ENCODE measurements around the gene HGD. TPM values are rescaled to one million over a fixed set of nuclear protein-coding genes. Genes with fewer than 3 reads are reported as not detected.
A peak's percentile ranks its signal among the peaks of the same experiment; 100 is the strongest.

The HGD gene
- total RNA-seq, 1 donor, result under 0.01 TPM

GRCh38 chr3:120659834-120660233 is 22.2 kb downstream of the HGD start:
- DNase-seq (ENCODE audit: insufficient read length, low spot score, missing footprints), result no peak
- Histone ChIP-seq H3K27ac (ENCODE audit: low read depth, low read length) (no peak overlapping the region), H3K79me2 (ENCODE audit: insufficient read depth, low read length) (no peaks in the 10 kb centered on the region), H3K36me3 (ENCODE audit: insufficient read depth, low read length) (no peaks in the 10 kb centered on the region), H3K4me1 (ENCODE audit: insufficient read depth, low read length) (no peaks in the 10 kb centered on the region), H3K9me3 (ENCODE audit: low read depth, low read length) (no peaks in the 10 kb centered on the region), H3K27me3 (ENCODE audit: insufficient read depth, low read length) (no peaks in the 10 kb centered on the region), H3K4me3 (ENCODE audit: insufficient read depth, low read length) (no peak overlapping the region), H3K4me2 (ENCODE audit: insufficient read depth, low read length) (no peak overlapping the region), H4K20me1 (ENCODE audit: insufficient read depth, low read length) (no peaks in the 10 kb centered on the region), H2AFZ (ENCODE audit: low read length) (no peak overlapping the region)
- no peak for TF ChIP-seq CTCF (IDR thresholded peaks at IDR 0.05; ENCODE audit: extremely low read depth, low read depth, low read length)

- Histone ChIP-seq H3K27ac (ENCODE audit: low read depth, low read length) (no peak overlapping the region), H3K9me3 (ENCODE audit: low read depth, low read length) (no peaks in the 10 kb centered on the region), H3K79me2 (ENCODE audit: insufficient read depth, low read length) (no peaks in the 10 kb centered on the region), H2AFZ (ENCODE audit: low read length) (no peak overlapping the region), H3K27me3 (ENCODE audit: insufficient read depth, low read length) (no peaks in the 10 kb centered on the region), H3K36me3 (ENCODE audit: insufficient read depth, low read length) (no peaks in the 10 kb centered on the region), H3K4me2 (ENCODE audit: insufficient read depth, low read length) (no peak overlapping the region), H3K4me3 (ENCODE audit: insufficient read depth, low read length) (no peak overlapping the region), H3K4me1 (ENCODE audit: insufficient read depth, low read length) (no peaks in the 10 kb centered on the region), H4K20me1 (ENCODE audit: insufficient read depth, low read length) (no peaks in the 10 kb centered on the region)
- TF ChIP-seq CTCF (IDR thresholded peaks at IDR 0.05; ENCODE audit: extremely low read depth, low read depth, low read length), result no peak
- DNase-seq (ENCODE audit: insufficient read length, low spot score, missing footprints), result no peak
Measured at GRCh38 chr3:120659285-120659684, 22.8 kb downstream of the HGD start.

GRCh38 chr3:120652896-120653545 is 29.0 kb downstream of the HGD start:
- Histone ChIP-seq H3K27me3 (ENCODE audit: insufficient read depth, low read length) (no peaks in the 10 kb centered on the region), H3K9me3 (ENCODE audit: low read depth, low read length) (no peaks in the 10 kb centered on the region), H3K4me2 (ENCODE audit: insufficient read depth, low read length) (no peak overlapping the region), H4K20me1 (ENCODE audit: insufficient read depth, low read length) (no peaks in the 10 kb centered on the region), H3K4me1 (ENCODE audit: insufficient read depth, low read length) (no peaks in the 10 kb centered on the region), H3K4me3 (ENCODE audit: insufficient read depth, low read length) (no peak overlapping the region), H2AFZ (ENCODE audit: low read length) (no peak overlapping the region), H3K79me2 (ENCODE audit: insufficient read depth, low read length) (no peaks in the 10 kb centered on the region), H3K36me3 (ENCODE audit: insufficient read depth, low read length) (no peaks in the 10 kb centered on the region), H3K27ac (ENCODE audit: low read depth, low read length) (no peak overlapping the region)
- TF ChIP-seq CTCF (IDR thresholded peaks at IDR 0.05; ENCODE audit: extremely low read depth, low read depth, low read length), result no peak
- DNase-seq (ENCODE audit: insufficient read length, low spot score, missing footprints), result no peak

- no peak overlapping the region for H3K4me2 ChIP-seq (ENCODE audit: insufficient read depth, low read length)
- H3K27me3 ChIP-seq (ENCODE audit: insufficient read depth, low read length), result no peaks in the 10 kb centered on the region
- H3K79me2 ChIP-seq (ENCODE audit: insufficient read depth, low read length), result no peaks in the 10 kb centered on the region
- H3K36me3 ChIP-seq (ENCODE audit: insufficient read depth, low read length), result no peaks in the 10 kb centered on the region
- H3K9me3 ChIP-seq (ENCODE audit: low read depth, low read length), result no peaks in the 10 kb centered on the region
- H4K20me1 ChIP-seq (ENCODE audit: insufficient read depth, low read length), result no peaks in the 10 kb centered on the region
- H3K27ac ChIP-seq (ENCODE audit: low read depth, low read length), result no peak overlapping the region
- H3K4me1 ChIP-seq (ENCODE audit: insufficient read depth, low read length), result no peaks in the 10 kb centered on the region
- peak; percentile 36 for DNase-seq (ENCODE audit: insufficient read length, low spot score, missing footprints)
- H3K4me3 ChIP-seq (ENCODE audit: insufficient read depth, low read length), result no peak overlapping the region
- no peak for TF ChIP-seq CTCF (IDR thresholded peaks at IDR 0.05; ENCODE audit: extremely low read depth, low read depth, low read length)
- no peak overlapping the region for H2AFZ ChIP-seq (ENCODE audit: low read length)
Measured at GRCh38 chr3:120652281-120652680, 29.8 kb downstream of the HGD start.
